ENCODE results near the gene LRRC8B.
"Not testable (repeated sequence)": the region's sequence is repeated elsewhere in the genome, so short reads cannot be mapped to it uniquely, and the experiment has no call there.

Gene LRRC8B

DNA sequence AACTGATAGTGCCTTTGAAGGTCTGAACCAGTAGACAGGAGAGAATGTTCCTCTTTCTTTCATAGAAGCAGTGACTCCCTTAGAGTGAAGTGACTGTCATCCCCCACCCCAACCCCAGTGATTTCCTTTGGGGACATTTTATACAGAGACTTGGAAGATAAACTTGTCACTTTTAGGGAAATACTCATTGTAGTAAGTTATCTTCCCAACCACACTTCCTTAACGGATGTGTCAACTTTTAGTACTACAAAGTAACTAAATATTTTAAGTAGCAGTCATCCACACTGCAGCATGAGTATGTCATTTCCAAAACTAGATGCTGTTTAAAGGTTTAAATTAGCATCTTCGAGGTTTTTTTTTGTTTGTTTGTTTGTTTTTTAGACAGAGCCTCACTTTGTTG is 13.7 kb downstream of the LRRC8B start:
- H3K4me3 ChIP-seq (ENCODE audit: low read depth, low read length): no peak overlapping the region
- TF ChIP-seq, protein P1, sequence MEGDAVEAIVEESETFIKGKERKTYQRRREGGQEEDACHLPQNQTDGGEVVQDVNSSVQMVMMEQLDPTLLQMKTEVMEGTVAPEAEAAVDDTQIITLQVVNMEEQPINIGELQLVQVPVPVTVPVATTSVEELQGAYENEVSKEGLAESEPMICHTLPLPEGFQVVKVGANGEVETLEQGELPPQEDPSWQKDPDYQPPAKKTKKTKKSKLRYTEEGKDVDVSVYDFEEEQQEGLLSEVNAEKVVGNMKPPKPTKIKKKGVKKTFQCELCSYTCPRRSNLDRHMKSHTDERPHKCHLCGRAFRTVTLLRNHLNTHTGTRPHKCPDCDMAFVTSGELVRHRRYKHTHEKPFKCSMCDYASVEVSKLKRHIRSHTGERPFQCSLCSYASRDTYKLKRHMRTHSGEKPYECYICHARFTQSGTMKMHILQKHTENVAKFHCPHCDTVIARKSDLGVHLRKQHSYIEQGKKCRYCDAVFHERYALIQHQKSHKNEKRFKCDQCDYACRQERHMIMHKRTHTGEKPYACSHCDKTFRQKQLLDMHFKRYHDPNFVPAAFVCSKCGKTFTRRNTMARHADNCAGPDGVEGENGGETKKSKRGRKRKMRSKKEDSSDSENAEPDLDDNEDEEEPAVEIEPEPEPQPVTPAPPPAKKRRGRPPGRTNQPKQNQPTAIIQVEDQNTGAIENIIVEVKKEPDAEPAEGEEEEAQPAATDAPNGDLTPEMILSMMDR (IDR thresholded peaks at IDR 0.05; ENCODE audit: low read depth, low read length, missing control alignments): no peak
- in situ Hi-C loops (cut with HindIII; ENCODE audit: low sequenced_read_pairs): no loop called here
- no peak for DNase-seq (ENCODE audit: low read depth)

DNA sequence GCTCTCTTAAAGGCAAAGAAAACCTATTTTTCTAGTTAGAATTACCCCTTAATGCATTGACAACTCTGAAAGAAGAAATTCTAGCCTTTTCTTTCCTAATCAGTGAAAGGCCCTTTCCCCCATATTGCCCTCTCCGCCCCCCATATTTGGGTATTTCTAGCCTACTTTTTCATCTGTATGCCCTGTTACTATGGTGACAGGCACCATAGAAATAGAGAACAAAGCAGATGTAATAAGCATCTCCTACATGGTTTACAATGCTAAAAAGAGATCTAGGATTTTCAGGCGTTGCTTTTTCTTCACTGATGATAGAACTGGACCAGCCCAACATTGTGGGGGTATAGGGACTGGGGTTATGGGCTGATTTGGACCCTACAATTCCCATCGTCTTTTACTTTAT is 14.5 kb downstream of the LRRC8B start:
- H3K4me3 ChIP-seq (ENCODE audit: low read depth, low read length): no peak overlapping the region
- TF ChIP-seq, protein P1 (IDR thresholded peaks at IDR 0.05; ENCODE audit: low read depth, low read length, missing control alignments): no peak
- in situ Hi-C loops (cut with HindIII; ENCODE audit: low sequenced_read_pairs): no loop called here
- DNase-seq (ENCODE audit: low read depth): no peak

DNA sequence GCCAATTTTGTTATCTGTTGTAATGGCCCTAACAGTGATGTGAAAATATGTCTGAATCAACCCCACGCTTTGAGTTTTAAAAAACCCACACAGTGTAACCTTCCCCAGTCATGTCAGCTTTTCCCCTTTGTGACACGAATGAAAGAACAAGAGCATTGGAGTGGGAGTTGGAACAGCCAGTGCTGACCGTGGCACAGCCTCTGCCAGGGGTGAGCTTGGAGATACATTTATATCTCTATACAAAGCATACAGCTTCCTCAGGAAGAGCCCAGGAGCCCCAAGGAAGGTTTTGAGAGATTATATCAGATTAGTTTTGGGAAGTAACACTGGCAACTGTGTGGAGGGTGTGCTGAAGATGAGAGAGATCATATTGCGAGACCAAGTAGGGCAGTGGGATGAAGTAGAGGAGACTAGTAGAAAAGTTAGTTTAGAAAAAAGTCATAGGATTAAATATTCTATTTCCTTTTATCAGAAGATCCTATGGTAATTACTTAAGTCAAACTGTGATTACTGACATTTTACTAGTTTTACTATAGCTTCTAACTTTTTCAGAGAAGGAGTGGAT is 15.9 kb downstream of the LRRC8B start:
- DNase-seq (ENCODE audit: low read depth): no peak
- no peak overlapping the region for H3K4me3 ChIP-seq (ENCODE audit: low read depth, low read length)
- in situ Hi-C loops (cut with HindIII; ENCODE audit: low sequenced_read_pairs): no loop called here
- TF ChIP-seq, protein P1 (IDR thresholded peaks at IDR 0.05; ENCODE audit: low read depth, low read length, missing control alignments): no peak

- no peak overlapping the region for H3K4me3 ChIP-seq (ENCODE audit: low read depth, low read length)
- no peak for DNase-seq (ENCODE audit: low read depth)
- TF ChIP-seq, protein P1 (IDR thresholded peaks at IDR 0.05; ENCODE audit: low read depth, low read length, missing control alignments): no peak
- in situ Hi-C loops (cut with HindIII; ENCODE audit: low sequenced_read_pairs): no loop called here
These were observed 17.7 kb downstream of the LRRC8B start for GRCh38 chr1:89542345-89542744.

DNA sequence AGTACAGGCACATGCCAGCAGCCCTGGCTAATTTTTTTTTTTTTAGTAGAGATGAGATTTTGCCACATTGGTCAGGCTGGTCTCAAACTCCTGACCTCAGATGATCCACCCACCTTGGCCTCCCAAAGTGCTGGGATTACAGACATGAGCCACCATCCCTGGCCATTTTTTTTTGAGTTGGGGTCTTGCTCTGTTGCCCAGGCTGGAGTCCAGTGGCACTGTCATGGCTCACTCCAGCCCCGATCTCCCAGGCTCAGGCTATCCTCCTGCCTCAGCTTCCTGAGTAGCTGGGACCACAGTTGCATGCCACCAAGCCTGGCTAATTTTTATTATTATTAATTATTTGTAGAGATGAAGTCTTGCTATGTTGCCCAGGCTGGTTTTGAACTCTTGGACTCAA is 19.0 kb downstream of the LRRC8B start:
- DNase-seq (ENCODE audit: low read depth); H3K4me3 ChIP-seq (ENCODE audit: low read depth, low read length); in situ Hi-C loops (cut with HindIII; ENCODE audit: low sequenced_read_pairs): not testable (repeated sequence)

DNA sequence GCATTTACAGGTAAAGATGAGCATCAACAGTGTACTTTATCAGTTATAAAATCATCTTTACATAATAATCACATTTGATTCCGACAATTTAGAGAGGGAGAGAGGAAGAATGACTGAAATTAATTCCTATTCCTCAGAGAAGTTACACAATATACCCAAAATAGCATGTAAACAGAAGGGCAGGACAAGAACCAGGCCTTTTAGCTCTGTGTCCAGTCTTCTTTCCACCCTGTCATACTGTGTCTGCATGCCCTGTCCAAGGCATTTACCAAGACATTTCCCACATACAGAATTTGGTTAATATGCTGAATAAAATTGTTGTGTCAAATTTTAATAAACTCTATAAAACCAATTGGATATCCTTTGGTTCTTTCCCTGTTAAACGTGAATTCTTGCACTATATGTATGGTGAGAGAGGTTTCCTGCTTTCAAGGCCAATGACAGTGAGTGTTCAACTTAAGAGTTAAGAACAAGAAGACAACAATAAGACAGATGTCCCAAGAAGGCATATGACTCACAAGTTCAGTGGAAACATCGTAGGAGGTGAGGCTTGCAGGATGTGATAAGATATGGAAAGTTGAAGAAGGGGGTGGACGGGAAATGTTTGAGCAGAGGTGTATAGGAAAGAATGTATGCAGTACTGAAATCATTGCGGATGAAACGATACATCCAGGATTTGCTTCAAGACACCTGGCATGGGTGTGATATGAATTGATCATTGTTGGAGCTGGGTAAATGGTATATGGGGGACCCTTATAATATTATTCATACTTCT is 20.8 kb downstream of the LRRC8B start:
- no peak for DNase-seq (ENCODE audit: low read depth)
- TF ChIP-seq, protein P1 (IDR thresholded peaks at IDR 0.05; ENCODE audit: low read depth, low read length, missing control alignments): no peak
- H3K4me3 ChIP-seq (ENCODE audit: low read depth, low read length): no peak overlapping the region
- in situ Hi-C loops (cut with HindIII; ENCODE audit: low sequenced_read_pairs): no loop called here
